Measurements from ENCODE around the gene TRAF2. TPM values are rescaled to one million over a fixed set of nuclear protein-coding genes. Genes with fewer than 3 reads are reported as not detected.

Gene TRAF2
- total RNA-seq, 4 donors from 2014 or later = 2.9 to 7.7 (median 6.1) TPM

DNA sequence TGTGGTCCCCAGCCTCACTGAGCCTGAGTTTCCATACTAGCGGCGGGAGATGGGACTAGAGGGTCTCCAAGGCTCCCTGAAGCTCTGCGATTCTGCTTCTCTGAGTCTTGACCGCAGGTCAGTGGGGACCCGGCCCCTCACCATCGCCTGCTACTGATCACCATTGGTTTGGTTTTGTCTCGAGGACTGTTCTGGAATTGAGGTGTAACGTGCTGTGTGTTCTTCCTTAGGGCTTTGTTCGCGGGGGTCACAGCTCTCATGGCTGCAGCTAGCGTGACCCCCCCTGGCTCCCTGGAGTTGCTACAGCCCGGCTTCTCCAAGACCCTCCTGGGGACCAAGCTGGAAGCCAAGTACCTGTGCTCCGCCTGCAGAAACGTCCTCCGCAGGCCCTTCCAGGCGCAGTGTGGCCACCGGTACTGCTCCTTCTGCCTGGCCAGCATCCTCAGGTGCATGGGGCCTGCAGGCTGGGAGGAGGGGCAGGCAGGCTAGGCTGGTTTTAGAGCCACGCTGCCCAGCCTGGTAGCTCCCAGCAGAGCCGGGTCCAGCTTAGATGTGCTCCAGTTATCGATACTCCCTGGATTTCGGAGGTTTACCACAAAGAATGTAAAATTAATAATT lies 12.3 kb downstream of the TRAF2 start:
- TF ChIP-seq CTCF (IDR thresholded peaks at IDR 0.05; ENCODE audit: low read depth) = no peak

DNA sequence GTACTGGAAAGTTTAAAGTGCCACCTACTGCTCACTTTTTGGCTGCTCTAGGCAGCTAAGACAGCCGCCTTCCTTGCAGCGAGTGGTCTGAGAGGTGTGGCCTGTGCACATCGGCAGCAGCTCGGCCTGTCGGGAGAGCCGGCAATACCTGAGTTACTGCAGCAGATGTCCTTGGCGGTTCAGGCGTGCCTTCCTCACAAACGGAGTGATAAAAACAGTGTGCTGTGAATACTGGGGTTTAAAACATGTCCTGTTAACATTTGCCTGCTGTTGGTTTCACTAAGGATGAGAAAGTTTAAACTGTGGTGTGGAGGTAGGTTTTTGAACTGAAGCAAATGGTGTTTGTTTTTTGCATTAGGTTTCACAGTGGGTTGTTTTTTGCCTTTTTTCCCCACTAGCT lies 12.9 kb downstream of the TRAF2 start:
- no peak for TF ChIP-seq CTCF (IDR thresholded peaks at IDR 0.05; ENCODE audit: low read depth)

DNA sequence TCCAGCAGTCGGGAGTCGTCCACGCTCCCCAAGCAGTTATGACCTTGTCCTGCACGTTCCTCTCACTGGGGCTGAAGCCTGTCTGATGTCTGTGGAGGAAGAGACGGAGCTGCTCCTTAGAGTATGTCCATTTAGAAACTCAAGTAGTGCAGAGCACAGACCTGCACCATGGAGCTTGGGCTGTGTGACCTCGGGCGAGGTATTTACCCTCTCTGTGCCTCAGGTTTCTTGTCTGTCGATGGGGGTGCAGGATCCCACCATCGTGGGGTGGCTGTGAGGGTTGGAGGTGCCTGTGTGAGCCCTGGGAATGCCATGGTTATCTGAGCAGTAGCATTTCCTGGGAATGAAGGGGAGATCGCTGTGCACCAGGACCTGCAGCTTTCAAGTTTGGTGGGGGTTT lies 14.2 kb downstream of the TRAF2 start:
- no peak for TF ChIP-seq CTCF (IDR thresholded peaks at IDR 0.05; ENCODE audit: low read depth)

DNA sequence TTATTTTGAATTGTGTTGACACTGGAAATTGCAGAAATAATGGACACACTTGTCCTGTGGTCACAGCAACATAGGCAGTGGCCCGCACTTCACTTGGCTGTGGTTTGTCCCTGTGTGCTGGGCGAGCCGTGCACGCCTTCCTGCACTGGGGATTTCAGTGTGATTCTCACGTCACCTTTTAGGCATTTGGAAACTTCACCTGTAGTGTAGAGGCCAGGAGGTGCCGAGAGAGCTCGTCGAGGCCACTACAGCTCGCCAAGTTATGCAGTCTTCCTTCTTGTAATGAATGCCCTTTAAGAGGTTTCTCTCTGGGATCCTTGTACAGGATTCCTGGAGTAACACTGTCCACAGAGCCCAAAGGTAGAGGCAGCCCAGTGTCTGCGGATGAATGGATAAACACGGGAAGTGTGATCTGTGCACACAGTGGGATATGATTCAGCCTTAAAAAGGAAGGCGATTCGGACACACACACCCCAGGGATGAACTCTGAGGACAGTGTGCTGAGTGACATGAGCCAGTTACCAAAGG lies 14.7 kb downstream of the TRAF2 start:
- no peak for TF ChIP-seq CTCF (IDR thresholded peaks at IDR 0.05; ENCODE audit: low read depth)

DNA sequence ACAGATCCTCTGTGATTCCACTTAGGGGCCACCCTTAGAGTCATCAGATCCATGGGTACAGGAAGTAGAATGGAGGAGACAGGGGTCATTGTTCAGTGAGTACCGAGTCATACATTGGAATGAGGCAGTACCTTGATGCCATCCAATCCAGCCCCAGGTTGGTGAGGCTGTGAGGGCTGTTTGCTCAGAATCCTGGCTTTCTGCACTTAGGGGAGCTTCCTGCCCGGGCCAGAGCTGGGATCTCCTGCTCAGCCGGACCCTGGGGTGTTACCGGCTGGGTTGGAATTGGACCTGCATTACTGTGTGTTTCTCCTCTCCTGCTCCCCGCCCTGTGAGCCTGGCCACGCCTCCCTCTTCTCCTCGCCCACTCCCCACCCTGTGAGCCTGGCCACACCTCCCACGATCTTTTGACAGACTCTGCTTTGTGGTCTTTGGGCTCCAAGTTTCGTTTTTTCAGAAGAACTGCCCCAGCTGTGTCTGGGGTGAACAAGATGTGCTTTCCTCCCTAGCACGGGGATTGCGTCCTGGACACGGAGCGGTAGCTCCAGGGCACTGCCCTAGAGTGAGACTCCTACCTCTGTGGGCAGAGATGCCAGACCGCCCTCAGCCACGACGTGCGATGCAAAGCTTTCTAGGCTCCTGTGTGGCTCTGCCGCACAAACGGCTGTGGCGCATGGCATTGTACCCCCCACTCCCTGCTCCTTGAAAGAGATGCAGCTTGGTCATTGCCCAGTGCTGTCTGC lies 15.4 kb downstream of the TRAF2 start:
- no peak for TF ChIP-seq CTCF (IDR thresholded peaks at IDR 0.05; ENCODE audit: low read depth)

DNA sequence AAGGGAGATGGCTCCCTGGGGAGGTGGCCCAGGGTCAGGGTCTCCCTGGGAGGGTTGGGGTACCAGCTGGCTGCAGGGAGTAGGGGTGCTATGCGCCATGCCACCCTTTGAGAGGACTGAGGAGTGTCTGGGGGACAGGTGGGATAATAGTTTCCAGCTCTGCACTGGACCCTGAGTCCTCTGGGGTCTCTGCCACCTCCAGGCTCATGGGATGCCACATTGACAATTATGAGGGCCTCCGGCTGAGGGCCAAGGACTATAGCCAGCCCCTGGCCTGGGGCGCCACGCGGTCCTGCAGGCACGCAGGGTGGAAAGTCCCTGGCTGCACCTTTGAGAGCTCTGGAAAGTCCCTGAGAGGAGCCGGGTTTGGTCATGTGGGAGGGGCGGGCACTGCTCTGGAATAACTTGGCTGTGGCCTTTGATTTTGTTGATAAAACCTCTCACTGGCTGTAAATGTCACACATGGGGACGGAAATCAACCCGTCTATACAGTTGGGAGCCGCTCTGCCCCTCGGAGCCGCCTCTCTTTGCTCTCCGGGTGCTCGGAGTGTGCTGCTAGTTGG lies 16.0 kb downstream of the TRAF2 start:
- no peak for TF ChIP-seq CTCF (IDR thresholded peaks at IDR 0.05; ENCODE audit: low read depth)

GRCh38 chr9:136903041-136903554 lies 16.8 kb downstream of the TRAF2 start:
- no peak for TF ChIP-seq CTCF (IDR thresholded peaks at IDR 0.05; ENCODE audit: low read depth)
